LNCAP (cell line): Measurements from ENCODE around the gene CBL.

Source experiments
- CTCF ChIP-seq: fragments of 450-650 bp; IDR thresholded peaks from 2 replicates; pipeline ENCODE4 v1.5.1; 2017; ENCODE audit warnings: mild to moderate bottlenecking

CBL gene

GRCh38 chr11:119179342-119179741, 26.8 kb upstream of the CBL start:
- TF ChIP-seq CTCF, result no peak

GRCh38 chr11:119179983-119180382, 26.2 kb upstream of the CBL start:
- TF ChIP-seq CTCF, result no peak

- no peak for TF ChIP-seq CTCF
Measured at GRCh38 chr11:119180729-119181676, 25.1 kb upstream of the CBL start.

GRCh38 chr11:119181677-119182412, 24.3 kb upstream of the CBL start:
- no peak for TF ChIP-seq CTCF

GRCh38 chr11:119185981-119186634, 20.0 kb upstream of the CBL start:
- no peak for TF ChIP-seq CTCF

- TF ChIP-seq CTCF, result no peak
Measured at GRCh38 chr11:119187123-119187892, 18.8 kb upstream of the CBL start.

- no peak for TF ChIP-seq CTCF
Measured at GRCh38 chr11:119188067-119188466, 18.1 kb upstream of the CBL start.
